ENCODE data around the gene DYNLT5.
"Not testable (repeated sequence)": the region's sequence is repeated elsewhere in the genome, so short reads cannot be mapped to it uniquely, and the experiment has no call there.

The DYNLT5 gene

GRCh38 chr1:66791621-66792610, 39.7 kb downstream of the DYNLT5 start:
- Histone ChIP-seq H3K4me3 (ENCODE audit: low read depth, low read length) (no peak overlapping the region), H3K4me1 (ENCODE audit: control insufficient read depth, insufficient read depth, low read length) (no peaks in the 10 kb centered on the region)

DNA sequence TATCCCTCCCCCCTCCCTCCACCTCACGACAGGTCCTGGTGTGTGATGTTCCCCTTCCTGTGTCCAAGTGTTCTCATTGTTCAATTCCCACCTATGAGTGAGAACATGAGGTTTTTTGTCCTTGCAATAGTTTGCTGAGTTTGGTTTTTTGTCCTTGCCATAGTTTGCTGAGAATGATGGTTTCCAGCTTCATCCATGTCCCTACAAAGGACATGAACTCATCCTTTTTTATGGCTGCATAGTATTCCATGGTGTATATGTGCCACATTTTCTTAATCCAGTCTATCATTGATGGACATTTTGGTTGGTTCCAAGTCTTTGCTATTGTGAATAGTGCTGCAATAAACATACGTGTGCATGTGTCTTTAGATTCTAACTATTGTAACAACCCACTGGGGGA, 43.6 kb downstream of the DYNLT5 start:
- not testable (repeated sequence) for H3K4me1 ChIP-seq (ENCODE audit: control insufficient read depth, insufficient read depth, low read length); H3K27me3 ChIP-seq (ENCODE audit: control insufficient read depth, insufficient read depth, low read length); H3K9me3 ChIP-seq (ENCODE audit: control insufficient read depth, insufficient read depth, low read length); H3K4me3 ChIP-seq (ENCODE audit: low read depth, low read length); H3K9ac ChIP-seq (ENCODE audit: low read depth, low read length); H3K27ac ChIP-seq (ENCODE audit: low read depth, low read length); H3K36me3 ChIP-seq (ENCODE audit: control insufficient read depth, insufficient read depth, low read length)

More at GRCh38 chr1:66791621-66792610, 39.7 kb downstream of the DYNLT5 start:
- no peaks in the 10 kb centered on the region for H3K36me3 ChIP-seq (ENCODE audit: control insufficient read depth, insufficient read depth, low read length)
- H3K27me3 ChIP-seq (ENCODE audit: control insufficient read depth, insufficient read depth, low read length) = no peaks in the 10 kb centered on the region
- H3K9me3 ChIP-seq (ENCODE audit: control insufficient read depth, insufficient read depth, low read length) = no peaks in the 10 kb centered on the region
- H3K9ac ChIP-seq (ENCODE audit: low read depth, low read length) = no peak overlapping the region
- no peak overlapping the region for H3K27ac ChIP-seq (ENCODE audit: low read depth, low read length)

DNA sequence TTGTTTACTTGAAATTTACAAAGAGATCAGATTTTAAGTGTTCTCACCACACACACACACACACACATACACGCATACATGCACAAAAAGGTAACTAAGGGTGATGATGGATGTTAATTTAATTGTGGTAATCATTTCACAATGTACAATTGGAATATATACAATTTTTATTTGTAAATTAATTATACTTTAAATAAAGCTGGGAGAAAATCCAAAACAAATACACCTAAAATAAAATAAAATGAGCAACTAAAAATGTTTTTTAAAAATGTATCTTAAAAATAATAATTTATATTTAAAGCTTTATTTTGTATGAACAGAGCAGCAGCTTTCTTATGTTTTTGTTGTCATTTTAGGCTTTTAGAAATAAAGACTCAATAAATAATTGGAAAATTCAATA, 57.0 kb downstream of the DYNLT5 start:
- Histone ChIP-seq H3K4me3 (ENCODE audit: low read depth, low read length) (no peak overlapping the region), H3K9me3 (ENCODE audit: control insufficient read depth, insufficient read depth, low read length) (no peaks in the 10 kb centered on the region), H3K27me3 (ENCODE audit: control insufficient read depth, insufficient read depth, low read length) (no peaks in the 10 kb centered on the region), H3K9ac (ENCODE audit: low read depth, low read length) (no peak overlapping the region), H3K4me1 (ENCODE audit: control insufficient read depth, insufficient read depth, low read length) (no peaks in the 10 kb centered on the region), H3K36me3 (ENCODE audit: control insufficient read depth, insufficient read depth, low read length) (no peaks in the 10 kb centered on the region), H3K27ac (ENCODE audit: low read depth, low read length) (no peak overlapping the region)

GRCh38 chr1:66809736-66810326, 57.6 kb downstream of the DYNLT5 start:
- Histone ChIP-seq H3K27ac (ENCODE audit: low read depth, low read length) (no peak overlapping the region), H3K9ac (ENCODE audit: low read depth, low read length) (no peak overlapping the region), H3K27me3 (ENCODE audit: control insufficient read depth, insufficient read depth, low read length) (no peaks in the 10 kb centered on the region), H3K4me3 (ENCODE audit: low read depth, low read length) (no peak overlapping the region), H3K9me3 (ENCODE audit: control insufficient read depth, insufficient read depth, low read length) (no peaks in the 10 kb centered on the region), H3K4me1 (ENCODE audit: control insufficient read depth, insufficient read depth, low read length) (no peaks in the 10 kb centered on the region), H3K36me3 (ENCODE audit: control insufficient read depth, insufficient read depth, low read length) (no peaks in the 10 kb centered on the region)

- Histone ChIP-seq H3K9me3 (ENCODE audit: control insufficient read depth, insufficient read depth, low read length) (no peaks in the 10 kb centered on the region), H3K27ac (ENCODE audit: low read depth, low read length) (no peak overlapping the region), H3K4me1 (ENCODE audit: control insufficient read depth, insufficient read depth, low read length) (no peaks in the 10 kb centered on the region), H3K27me3 (ENCODE audit: control insufficient read depth, insufficient read depth, low read length) (no peaks in the 10 kb centered on the region), H3K9ac (ENCODE audit: low read depth, low read length) (no peak overlapping the region), H3K36me3 (ENCODE audit: control insufficient read depth, insufficient read depth, low read length) (no peaks in the 10 kb centered on the region), H3K4me3 (ENCODE audit: low read depth, low read length) (no peak overlapping the region)
Measured at GRCh38 chr1:66824771-66825170, 72.5 kb downstream of the DYNLT5 start.
